ENCODE measurements around the gene RPL5. TPM values are rescaled to one million over a fixed set of nuclear protein-coding genes. Genes with fewer than 3 reads are reported as not detected.

The RPL5 gene
- total and polyA plus RNA-seq, 2 of the 8 experiments (the other 6 are each of a cell fraction or from before 2014, with no cell fraction given) = 1,506 to 2,034 TPM

- Histone ChIP-seq H3K14ac (ENCODE audit: insufficient read length) (no peak overlapping the region), H2AK5ac (ENCODE audit: low read depth, low read length) (no peak overlapping the region), H3K23me2 (ENCODE audit: low read depth, low read length) (peaks cover 2% of the 10 kb centered on the region), H3K36me3 (ENCODE audit: control insufficient read depth in 2 of 4, insufficient read depth in 4 of 4, low read length in 3 of 4) (no peaks in the 10 kb centered on the region), H4K5ac (ENCODE audit: insufficient read length, low read depth, low read length) (no peak overlapping the region), H3K79me1 (ENCODE audit: low read depth, low read length) (no peaks in the 10 kb centered on the region), H2BK20ac (ENCODE audit: low read length) (no peak overlapping the region), H3K18ac (ENCODE audit: extremely low read depth, low read length) (no peak overlapping the region), H3K4me1 (replicated peaks in 1 of 4; ENCODE audit: control insufficient read depth in 3 of 4, insufficient read depth in 4 of 4, low read length in 3 of 4) (peaks cover 0 to 9% (median 2%) of the 10 kb centered on the region in 4 experiments; a peak in 3 of 7 replicates), H2BK5ac (ENCODE audit: low read depth, low read length) (no peak overlapping the region), H2BK15ac (ENCODE audit: low read length) (no peak overlapping the region), H4K8ac (ENCODE audit: extremely low read depth, insufficient read depth, low read length) (no peak overlapping the region), H3K9me3 (ENCODE audit: insufficient read depth in 2 of 2, low read depth in 1 of 2, low read length in 1 of 2) (no peaks in the 10 kb centered on the region), H2AFZ (ENCODE audit: low read length) (peak overlapping the region; percentile 18; the same call in 1 of the 2 replicates), H3K56ac (replicated peaks; ENCODE audit: insufficient read length, low read depth, low read length) (no peak overlapping the region), H3K27ac (ENCODE audit: low read depth, low read length) (no peak overlapping the region), H2BK120ac (replicated peaks; ENCODE audit: low read depth, low read length) (no peak overlapping the region), H3K9ac (replicated peaks in 1 of 4; ENCODE audit: extremely low read depth in 1 of 4, low read depth in 3 of 4, low read length in 3 of 4) (no peak overlapping the region), H2BK12ac (ENCODE audit: low read depth, low read length) (no peak overlapping the region), H4K20me1 (replicated peaks in 1 of 2; ENCODE audit: control insufficient read depth in 1 of 2, insufficient read depth in 2 of 2, low read length in 2 of 2) (no peaks in the 10 kb centered on the region), H3K4me3 (ENCODE audit: extremely low read depth in 1 of 4, insufficient read depth in 2 of 4, low read depth in 3 of 4, low read length in 4 of 4) (peak overlapping the region in 1 of 4 experiments; percentile 40; a peak in 1 of 8 replicates), H3K27me3 (replicated peaks in 1 of 4; ENCODE audit: control insufficient read depth in 3 of 4, extremely low read depth in 1 of 4, insufficient read depth in 3 of 4, low read length in 3 of 4) (no peaks in the 10 kb centered on the region), H3K4me2 (ENCODE audit: insufficient read depth in 1 of 2, low read depth in 2 of 2, low read length in 2 of 2) (peak overlapping the region; percentile 46 to 55; a peak in 2 of 4 replicates), H3K79me2 (ENCODE audit: control insufficient read depth in 1 of 2, insufficient read depth in 2 of 2, low read length in 2 of 2) (no peaks in the 10 kb centered on the region), H3K23ac (ENCODE audit: insufficient read length) (no peak overlapping the region), H3K4ac (replicated peaks; ENCODE audit: insufficient read length, low read depth, low read length) (no peak overlapping the region), H4K91ac (replicated peaks; ENCODE audit: insufficient read length, low read length) (no peak overlapping the region)
- CTCF ChIA-PET (ENCODE audit: partially characterized antibody) = interaction anchor here (2.2 kb wide), 1 partner anchor 27 kb away, joined by 10 read pairs; no protein-coding TSS in a partner anchor
- peak; percentile 36 for FAIRE-seq
- 69% methylated on average over 3 of the region's 3 CpGs; no CpG with 5 or more reads in 1 of the 2 experiments for WGBS, 2 experiments (ENCODE audit: extremely low coverage in 1 of 2, insufficient coverage in 1 of 2, insufficient read length in 1 of 2, insufficient replicate concordance in 2 of 2, low coverage in 1 of 2, low lambda C conversion rate in 2 of 2, missing lambda C conversion rate in 1 of 2)
- POLR2A ChIA-PET (ENCODE audit: partially characterized antibody) = interaction anchor here (0.8 to 2.1 kb wide), 4 partner anchors 8 to 42 kb away, joined by 3 to 6 read pairs (median 4); partner anchors contain the start of gene RPL5
- no peak for DNase-seq (ENCODE audit: low read depth in 1 of 2, low spot score in 2 of 2)
- TF ChIP-seq SIX5 (IDR thresholded peaks at IDR 0.05; ENCODE audit: low read depth, low read length) (no peak), RXRA (IDR thresholded peaks at IDR 0.05; ENCODE audit: insufficient read depth, low read depth, low read length) (no peak), TAF7 (optimal IDR thresholded peaks at IDR 0.05; ENCODE audit: borderline replicate concordance, low read depth, low read length) (no peak), BACH1 (IDR thresholded peaks at IDR 0.05; ENCODE audit: low read length) (peak; percentile 76; the same call in 1 of the 2 replicates), CEBPB (IDR thresholded peaks at IDR 0.05; ENCODE audit: low read depth, low read length) (no peak), HDAC2 (IDR thresholded peaks at IDR 0.05; ENCODE audit: borderline replicate concordance in 1 of 2, low read depth in 2 of 2, low read length in 2 of 2) (no peak), TBP (IDR thresholded peaks at IDR 0.05; ENCODE audit: low read depth, low read length) (no peak), ATF3 (IDR thresholded peaks at IDR 0.05; ENCODE audit: insufficient read depth, low read depth, low read length) (no peak), JUND (IDR thresholded peaks at IDR 0.05; ENCODE audit: low read length) (0 out of 2 replicates have a peak, but pooled peaks have one; percentile 50), YY1 (IDR thresholded peaks at IDR 0.05; ENCODE audit: low read depth, low read length) (no peak), EZH2 (IDR thresholded peaks at IDR 0.05; ENCODE audit: low read depth, low read length, severe bottlenecking) (no peak), MAFK (IDR thresholded peaks at IDR 0.05; ENCODE audit: low read depth, low read length) (peak; percentile 79), SAP30 (IDR thresholded peaks at IDR 0.05; ENCODE audit: insufficient read depth, insufficient replicate concordance, low read length) (no peak)
Measured at GRCh38 chr1:92792340-92792782, 39.5 kb upstream of the RPL5 start.
